Breast epithelium (tissue), 4 donors: ENCODE results near the gene ERICH3. TPM values are rescaled to one million over a fixed set of nuclear protein-coding genes. Genes with fewer than 3 reads are reported as not detected.

ENCODE experiments used
- DNase-seq, 2 donors: peaks; one replicate each; pipeline ENCODE4 v3.0.0-alpha.2; 2019; ENCODE audit warnings: low spot score in 2 of 2
- H3K27ac ChIP-seq, 2 donors: fragments of 200-600 bp; sonication (generic) in 1 of 2; one replicate each; pipeline ENCODE4 v1.5.1; 2016 to 2019; ENCODE audit warnings: mild to moderate bottlenecking in 1 of 2
- H3K27me3 ChIP-seq, 2 donors: fragments of 200-600 bp; sonication (generic) in 1 of 2; one replicate each; pipeline versions ENCODE4 v1.5.1 to v1.6.0; 2017 to 2019; ENCODE audit warnings: control low read depth in 1 of 2, mild to moderate bottlenecking in 1 of 2
- H3K36me3 ChIP-seq: fragments of 200-600 bp; one replicate; pipeline ENCODE4 v1.5.1; 2019
- H3K4me1 ChIP-seq, 2 donors: fragments of 200-600 bp; sonication (generic); one replicate each; pipeline ENCODE4 v1.5.1; 2016 to 2019; ENCODE audit warnings: control low read depth in 1 of 2
- H3K4me3 ChIP-seq, 3 donors: fragments of 200-600 bp; sonication (generic); 1 replicate in 2 of 3; 2 replicates in 1 of 3; pipeline ENCODE4 v1.5.1; 2016 to 2019; ENCODE audit warnings: mild to moderate bottlenecking in 3 of 3, moderate library complexity in 2 of 3
- H3K9me3 ChIP-seq, 2 donors: fragments of 200-600 bp; sonication (generic) in 1 of 2; one replicate each; pipeline ENCODE4 v1.5.1; 2016 to 2019; ENCODE audit warnings: control low read depth in 1 of 2
- POLR2A ChIP-seq: fragments of 450-650 bp; IDR thresholded peaks from one replicate; pipeline ENCODE4 v1.6.1; 2016; ENCODE audit warnings: antibody characterized with exemption, mild to moderate bottlenecking, moderate library complexity
- POLR2AphosphoS5 ChIP-seq, 3 donors: sonication (generic); formaldehyde crosslinking; IDR thresholded peaks; one replicate each; pipeline ENCODE4 v1.6.1; 2017; ENCODE audit warnings: antibody characterized with exemption in 3 of 3
- intact Hi-C: fragments of 100-400 bp; cut with DNase I; formaldehyde crosslinking; loops from one replicate; pipeline ENCODE4 v1.15.1; 2023; ENCODE audit warnings: low total_unique reads
- total RNA-seq, 3 donors: library from RNA; depleted of rRNA; stranded (reverse); fragments of >200 nt; gene quantifications; one replicate each; pipeline ENCODE4 v1.1.0, GENCODE V29; 2016
- TF ChIP-seq, protein P1 (sequence below), 3 donors: fragments of 450-650 bp; IDR thresholded peaks; one replicate each; pipeline ENCODE4 v1.5.1; 2016 to 2017; ENCODE audit warnings: antibody characterized with exemption in 3 of 3, mild to moderate bottlenecking in 3 of 3, moderate library complexity in 3 of 3

ERICH3 gene
- total RNA-seq, 3 donors from 2014 or later: under 0.01 to 2.0 (median 0.29) TPM

DNA sequence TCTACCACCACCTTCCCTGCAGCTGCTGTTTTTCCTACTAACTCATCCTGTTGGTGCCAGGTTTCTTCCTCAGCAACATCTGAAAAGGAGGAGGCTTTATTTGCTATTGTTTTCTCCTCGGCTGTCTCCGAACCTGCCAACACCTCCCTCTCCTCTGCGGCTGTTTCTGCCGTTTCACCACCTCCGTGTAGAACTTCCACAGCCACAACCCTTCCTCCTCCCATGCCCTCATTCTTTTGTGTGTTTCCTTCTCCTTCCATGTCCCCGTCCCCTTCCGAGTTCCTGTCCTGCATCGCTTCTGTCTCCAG lies 102.1 kb downstream of the ERICH3 start:
- TF ChIP-seq POLR2AphosphoS5 (IDR thresholded peaks at IDR 0.05): no peak
- TF ChIP-seq POLR2A: no peak
- TF ChIP-seq, protein P1, sequence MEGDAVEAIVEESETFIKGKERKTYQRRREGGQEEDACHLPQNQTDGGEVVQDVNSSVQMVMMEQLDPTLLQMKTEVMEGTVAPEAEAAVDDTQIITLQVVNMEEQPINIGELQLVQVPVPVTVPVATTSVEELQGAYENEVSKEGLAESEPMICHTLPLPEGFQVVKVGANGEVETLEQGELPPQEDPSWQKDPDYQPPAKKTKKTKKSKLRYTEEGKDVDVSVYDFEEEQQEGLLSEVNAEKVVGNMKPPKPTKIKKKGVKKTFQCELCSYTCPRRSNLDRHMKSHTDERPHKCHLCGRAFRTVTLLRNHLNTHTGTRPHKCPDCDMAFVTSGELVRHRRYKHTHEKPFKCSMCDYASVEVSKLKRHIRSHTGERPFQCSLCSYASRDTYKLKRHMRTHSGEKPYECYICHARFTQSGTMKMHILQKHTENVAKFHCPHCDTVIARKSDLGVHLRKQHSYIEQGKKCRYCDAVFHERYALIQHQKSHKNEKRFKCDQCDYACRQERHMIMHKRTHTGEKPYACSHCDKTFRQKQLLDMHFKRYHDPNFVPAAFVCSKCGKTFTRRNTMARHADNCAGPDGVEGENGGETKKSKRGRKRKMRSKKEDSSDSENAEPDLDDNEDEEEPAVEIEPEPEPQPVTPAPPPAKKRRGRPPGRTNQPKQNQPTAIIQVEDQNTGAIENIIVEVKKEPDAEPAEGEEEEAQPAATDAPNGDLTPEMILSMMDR (IDR thresholded peaks at IDR 0.05): no peak

DNA sequence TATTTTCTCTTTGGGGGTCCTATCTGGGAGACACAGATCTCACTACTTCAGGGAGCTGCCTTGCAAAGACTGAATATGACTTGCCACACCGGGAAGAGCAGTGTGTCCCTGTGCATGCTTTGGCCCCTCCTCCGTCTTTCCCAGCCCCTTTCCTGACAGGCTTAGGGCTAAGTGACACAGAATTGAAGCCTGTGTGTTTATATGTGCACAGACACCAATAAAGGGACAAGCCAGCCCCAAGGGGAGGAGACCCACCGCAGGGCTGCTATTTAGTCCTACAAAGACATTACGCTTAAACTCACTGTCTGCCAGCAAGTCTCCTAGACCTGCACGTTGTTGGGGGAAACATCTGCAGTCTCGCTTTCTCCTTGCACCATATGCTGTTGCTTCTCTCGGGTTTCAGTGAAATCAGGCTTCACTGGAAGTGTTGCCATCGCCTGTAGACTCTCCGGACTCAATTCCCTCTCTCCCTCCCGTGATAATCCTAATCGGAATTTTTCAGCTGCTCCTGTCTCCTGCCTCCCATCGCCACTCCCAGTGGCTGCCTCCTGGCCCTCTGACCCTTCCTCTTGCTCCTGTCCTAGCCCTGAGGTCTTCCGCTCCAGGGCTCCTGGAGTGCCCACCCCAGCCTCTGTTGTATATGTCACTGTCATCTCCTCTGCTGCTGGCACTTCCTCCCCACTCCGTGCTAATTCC lies 102.6 kb downstream of the ERICH3 start:
- Histone ChIP-seq H3K27ac (no peak overlapping the region), H3K4me3 (no peak overlapping the region), H3K27me3 (no peaks in the 10 kb centered on the region), H3K9me3 (no peaks in the 10 kb centered on the region), H3K4me1 (no peaks in the 10 kb centered on the region), H3K36me3 (no peaks in the 10 kb centered on the region)
- intact Hi-C loops: no loop called here
- TF ChIP-seq, protein P1 (IDR thresholded peaks at IDR 0.05): no peak
- TF ChIP-seq POLR2AphosphoS5 (IDR thresholded peaks at IDR 0.05) (no peak), POLR2A (no peak)
- no peak for DNase-seq

More for the DNA sequence above, 102.1 kb downstream of the ERICH3 start:
- no peak overlapping the region for H3K4me3 ChIP-seq
- DNase-seq: no peak
- intact Hi-C loops: no loop called here
- H3K4me1 ChIP-seq: no peaks in the 10 kb centered on the region
- H3K27me3 ChIP-seq: no peaks in the 10 kb centered on the region
- no peak overlapping the region for H3K27ac ChIP-seq
- H3K36me3 ChIP-seq: no peaks in the 10 kb centered on the region
- H3K9me3 ChIP-seq: no peaks in the 10 kb centered on the region

DNA sequence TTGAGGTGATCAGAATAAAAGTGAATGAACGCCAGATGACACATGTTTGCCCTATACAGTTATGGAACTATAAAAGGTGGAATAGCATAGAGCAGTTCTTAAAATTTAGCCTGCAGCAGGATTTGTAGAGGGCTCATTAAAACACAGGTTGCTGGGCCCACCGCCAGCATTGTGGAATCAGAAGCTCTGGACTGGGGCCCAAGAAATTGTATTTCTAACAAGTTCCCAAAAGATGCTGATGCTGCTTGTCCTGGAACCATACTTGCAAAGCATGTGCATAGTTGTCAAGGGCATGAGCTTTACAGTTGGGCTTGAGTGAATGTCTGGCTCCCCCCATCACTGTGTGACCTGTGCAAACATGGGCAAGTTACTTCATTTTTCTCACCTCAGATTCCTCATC lies 123.7 kb downstream of the ERICH3 start:
- H3K36me3 ChIP-seq: no peaks in the 10 kb centered on the region
- TF ChIP-seq POLR2AphosphoS5 (IDR thresholded peaks at IDR 0.05): no peak
- TF ChIP-seq, protein P1 (IDR thresholded peaks at IDR 0.05): no peak
- H3K9me3 ChIP-seq: no peaks in the 10 kb centered on the region
- intact Hi-C loops: no loop called here
- DNase-seq: no peak
- H3K27me3 ChIP-seq: no peaks in the 10 kb centered on the region
- H3K4me1 ChIP-seq: no peaks in the 10 kb centered on the region
- no peak overlapping the region for H3K4me3 ChIP-seq
- no peak overlapping the region for H3K27ac ChIP-seq

DNA sequence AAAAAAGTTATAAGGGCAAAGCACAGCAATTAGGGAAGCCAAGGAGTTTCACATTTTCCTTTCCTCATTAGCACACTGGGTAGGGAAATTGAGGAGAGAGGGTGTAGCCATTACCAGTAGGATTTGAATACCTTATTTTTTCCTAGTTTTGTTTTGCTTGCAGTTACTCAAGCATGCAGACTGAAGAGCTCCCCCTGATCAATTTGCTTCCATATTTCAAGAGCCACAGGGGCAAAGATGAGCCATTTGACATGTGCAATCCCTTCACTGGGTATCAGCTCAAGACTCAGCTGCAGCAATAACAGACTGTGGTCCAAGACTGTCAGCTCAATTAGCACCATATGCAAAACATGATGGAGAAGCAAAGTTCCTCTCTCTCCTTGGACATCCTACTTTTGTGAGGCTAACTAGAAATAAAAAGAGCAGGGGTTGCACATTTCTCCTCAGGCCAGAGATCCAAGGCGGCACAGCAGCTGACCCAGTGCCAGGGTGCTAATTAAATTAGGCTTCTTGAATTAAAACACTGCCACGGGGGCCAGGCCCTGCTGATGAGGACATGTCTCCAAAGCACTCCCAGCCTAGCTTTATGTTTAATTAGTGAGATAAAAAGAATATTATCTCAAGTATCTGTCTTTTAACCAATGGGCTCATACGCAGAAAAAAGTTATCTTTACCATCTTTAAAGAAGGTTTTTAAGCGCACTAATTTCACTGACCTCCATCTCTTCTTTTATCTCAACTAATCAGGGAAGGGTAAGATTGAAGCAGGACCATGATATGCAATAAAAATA lies 124.4 kb downstream of the ERICH3 start:
- no peak for DNase-seq
- TF ChIP-seq POLR2A (no peak), POLR2AphosphoS5 (IDR thresholded peaks at IDR 0.05) (no peak)
- TF ChIP-seq, protein P1 (IDR thresholded peaks at IDR 0.05): no peak
- Histone ChIP-seq H3K27ac (no peak overlapping the region), H3K4me3 (no peak overlapping the region), H3K4me1 (no peaks in the 10 kb centered on the region), H3K27me3 (no peaks in the 10 kb centered on the region), H3K36me3 (no peaks in the 10 kb centered on the region), H3K9me3 (no peaks in the 10 kb centered on the region)
- intact Hi-C loops: no loop called here

DNA sequence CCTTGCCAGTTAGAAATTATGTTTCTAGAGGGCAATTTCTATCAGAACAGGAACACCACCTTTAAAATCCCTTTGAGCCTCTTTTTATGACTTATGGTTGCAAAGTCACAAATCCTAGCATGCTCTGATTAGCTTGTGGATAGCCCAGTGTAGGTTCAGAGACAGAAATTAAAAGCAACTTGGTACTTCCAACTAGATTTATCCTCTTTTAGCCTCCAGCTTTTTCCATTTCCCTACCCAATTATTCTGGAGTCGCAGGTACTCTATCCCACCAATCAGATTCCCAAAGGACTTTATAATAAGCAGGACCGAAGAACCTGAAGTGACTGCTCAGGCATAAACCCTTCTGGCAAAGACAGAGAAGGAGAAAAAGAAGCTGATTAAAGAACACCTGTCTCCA lies 127.8 kb downstream of the ERICH3 start:
- Histone ChIP-seq H3K36me3 (no peaks in the 10 kb centered on the region), H3K4me3 (no peak overlapping the region), H3K27ac (no peak overlapping the region), H3K9me3 (no peaks in the 10 kb centered on the region), H3K27me3 (no peaks in the 10 kb centered on the region), H3K4me1 (no peaks in the 10 kb centered on the region)
- intact Hi-C loops: no loop called here
- no peak for DNase-seq
- TF ChIP-seq POLR2A (no peak), POLR2AphosphoS5 (IDR thresholded peaks at IDR 0.05) (no peak)
- TF ChIP-seq, protein P1 (IDR thresholded peaks at IDR 0.05): no peak
